NCI-H2227 treated with DMSO at 0.1 percent for 48 hours (cell line): ENCODE data around the gene NCAM2.

Experiments
- DNase-seq: peaks from one replicate; lab custom pipeline; 2025; lab: John Stamatoyannopoulos, UW

Gene NCAM2

GRCh38 chr21:21028275-21028820, 30.1 kb downstream of the NCAM2 start:
- no peak for DNase-seq

- DNase-seq: no peak
These were observed 31.0 kb downstream of the NCAM2 start for GRCh38 chr21:21029164-21029563.

GRCh38 chr21:21030311-21030710, 32.1 kb downstream of the NCAM2 start:
- no peak for DNase-seq

GRCh38 chr21:21034036-21034435, 35.8 kb downstream of the NCAM2 start:
- DNase-seq: no peak

GRCh38 chr21:21039624-21040170, 41.5 kb downstream of the NCAM2 start:
- DNase-seq: no peak

- no peak for DNase-seq
These were observed 47.3 kb downstream of the NCAM2 start for GRCh38 chr21:21045518-21045917.

GRCh38 chr21:21046063-21046462, 47.9 kb downstream of the NCAM2 start:
- no peak for DNase-seq

- no peak for DNase-seq
These were observed 53.2 kb downstream of the NCAM2 start for GRCh38 chr21:21051109-21052055.

GRCh38 chr21:21052672-21053071, 54.5 kb downstream of the NCAM2 start:
- DNase-seq: no peak

GRCh38 chr21:21057349-21058062, 59.3 kb downstream of the NCAM2 start:
- peak; percentile 80 for DNase-seq

GRCh38 chr21:21063828-21064227, 65.6 kb downstream of the NCAM2 start:
- no peak for DNase-seq

- DNase-seq: no peak
These were observed 66.1 kb downstream of the NCAM2 start for GRCh38 chr21:21064353-21064752.

- no peak for DNase-seq
These were observed 69.2 kb downstream of the NCAM2 start for GRCh38 chr21:21067375-21067774.

GRCh38 chr21:21074305-21074704, 76.1 kb downstream of the NCAM2 start:
- DNase-seq: no peak

GRCh38 chr21:21076051-21076450, 77.8 kb downstream of the NCAM2 start:
- DNase-seq: no peak

- no peak for DNase-seq
These were observed 78.3 kb downstream of the NCAM2 start for GRCh38 chr21:21076491-21076890.

GRCh38 chr21:21079646-21080045, 81.4 kb downstream of the NCAM2 start:
- DNase-seq: no peak

- no peak for DNase-seq
These were observed 86.0 kb downstream of the NCAM2 start for GRCh38 chr21:21084179-21084578.

- DNase-seq: no peak
These were observed 87.0 kb downstream of the NCAM2 start for GRCh38 chr21:21085206-21085605.

- peak; percentile 80 for DNase-seq
These were observed 98.7 kb downstream of the NCAM2 start for GRCh38 chr21:21096956-21097355.

GRCh38 chr21:21097466-21097865, 99.3 kb downstream of the NCAM2 start:
- DNase-seq: no peak

GRCh38 chr21:21101911-21102310, 103.7 kb downstream of the NCAM2 start:
- peak; percentile 86 for DNase-seq

GRCh38 chr21:21102896-21103295, 104.7 kb downstream of the NCAM2 start:
- DNase-seq: peak; percentile 52
